ENCODE data around the gene TSACC.

TSACC gene

GRCh38 chr1:156376146-156376545 is 37.8 kb downstream of the TSACC start:
- DNase-seq (ENCODE audit: low spot score), result no peak

- no peak for DNase-seq (ENCODE audit: low spot score)
Observed at GRCh38 chr1:156376958-156377919, 38.9 kb downstream of the TSACC start.

GRCh38 chr1:156378557-156378956 is 40.2 kb downstream of the TSACC start:
- DNase-seq (ENCODE audit: low spot score), result no peak

- DNase-seq (ENCODE audit: low spot score), result no peak
Observed at GRCh38 chr1:156379420-156380165, 41.3 kb downstream of the TSACC start.

GRCh38 chr1:156382561-156382960 is 44.2 kb downstream of the TSACC start:
- no peak for DNase-seq (ENCODE audit: low spot score)

- DNase-seq (ENCODE audit: low spot score), result peak; percentile 88
Observed at GRCh38 chr1:156383023-156383422, 44.7 kb downstream of the TSACC start.

- no peak for DNase-seq (ENCODE audit: low spot score)
Observed at GRCh38 chr1:156384007-156384406, 45.7 kb downstream of the TSACC start.

GRCh38 chr1:156384658-156385057 is 46.3 kb downstream of the TSACC start:
- no peak for DNase-seq (ENCODE audit: low spot score)

GRCh38 chr1:156385534-156386031 is 47.3 kb downstream of the TSACC start:
- DNase-seq (ENCODE audit: low spot score), result peak; percentile 83

GRCh38 chr1:156386134-156386901 is 48.0 kb downstream of the TSACC start:
- no peak for DNase-seq (ENCODE audit: low spot score)

- no peak for DNase-seq (ENCODE audit: low spot score)
Observed at GRCh38 chr1:156386949-156387869, 48.9 kb downstream of the TSACC start.

GRCh38 chr1:156387870-156388173 is 49.5 kb downstream of the TSACC start:
- no peak for DNase-seq (ENCODE audit: low spot score)

GRCh38 chr1:156388174-156389137 is 50.1 kb downstream of the TSACC start:
- DNase-seq (ENCODE audit: low spot score), result no peak

- peak; percentile 67 for DNase-seq (ENCODE audit: low spot score)
Observed at GRCh38 chr1:156389311-156389710, 51.0 kb downstream of the TSACC start.

GRCh38 chr1:156390469-156391365 is 52.4 kb downstream of the TSACC start:
- DNase-seq (ENCODE audit: low spot score), result no peak

GRCh38 chr1:156391366-156391677 is 53.0 kb downstream of the TSACC start:
- DNase-seq (ENCODE audit: low spot score), result no peak

GRCh38 chr1:156391701-156392100 is 53.4 kb downstream of the TSACC start:
- no peak for DNase-seq (ENCODE audit: low spot score)

GRCh38 chr1:156392452-156392853 is 54.1 kb downstream of the TSACC start:
- DNase-seq (ENCODE audit: low spot score), result no peak

- DNase-seq (ENCODE audit: low spot score), result no peak
Observed at GRCh38 chr1:156393095-156393494, 54.8 kb downstream of the TSACC start.
